Gastrocnemius medialis (tissue), 4 donors: ENCODE measurements around the gene ENDOV. TPM values are rescaled to one million over a fixed set of nuclear protein-coding genes. Genes with fewer than 3 reads are reported as not detected.

ENCODE experiments used
- ATAC-seq, 2 donors: fragments of 150-250 bp; one replicate each; pipeline ENCODE4 v1.9.1; 2016
- DNase-seq, 2 donors: peaks; one replicate each; pipeline ENCODE4 v3.0.0-alpha.2; 2019
- H3K27ac ChIP-seq, 4 donors: fragments of 200-600 bp; sonication (generic); 1 replicate in 1 of 4; 2 replicates in 3 of 4; pipeline ENCODE4 v1.5.1; 2016 to 2018; ENCODE audit warnings: mild to moderate bottlenecking in 2 of 4, moderate library complexity in 1 of 4
- H3K27me3 ChIP-seq, 3 donors: fragments of 200-600 bp; sonication (generic) in 2 of 3; 1 replicate in 1 of 3; 2 replicates in 2 of 3; pipeline versions ENCODE4 v1.5.1 to v1.6.0; 2016 to 2019; ENCODE audit warnings: mild to moderate bottlenecking in 1 of 3, moderate library complexity in 1 of 3
- H3K36me3 ChIP-seq, 2 donors: fragments of 200-600 bp; sonication (generic) in 1 of 2; one replicate each; pipeline ENCODE4 v1.5.1; 2017 to 2018
- H3K4me1 ChIP-seq, 2 donors: fragments of 200-600 bp; sonication (generic) in 1 of 2; one replicate each; pipeline ENCODE4 v1.5.1; 2016 to 2017; ENCODE audit warnings: mild to moderate bottlenecking in 2 of 2
- H3K4me3 ChIP-seq, 4 donors: fragments of 200-600 bp; sonication (generic) in 3 of 4; 1 replicate in 1 of 4; 2 replicates in 3 of 4; pipeline ENCODE4 v1.5.1; 2016 to 2019; ENCODE audit warnings: mild to moderate bottlenecking in 2 of 4
- H3K9me3 ChIP-seq, 3 donors: fragments of 200-600 bp; sonication (generic) in 2 of 3; 1 replicate in 1 of 3; 2 replicates in 2 of 3; pipeline ENCODE4 v1.5.1; 2016 to 2019
- CTCF ChIP-seq, 5 experiments: fragments of 450-650 bp in 3 of 5; fragments of 200-600 bp in 2 of 5; sonication (generic) in 2 of 5; IDR thresholded peaks in 4 of 5; conservative IDR thresholded peaks in 1 of 5; 1 replicate in 4 of 5; 2 replicates in 1 of 5; pipeline ENCODE4 v1.5.1; 2016 to 2019; ENCODE audit warnings: antibody characterized with exemption in 5 of 5, mild to moderate bottlenecking in 3 of 5, moderate library complexity in 3 of 5
- POLR2A ChIP-seq, 2 donors: fragments of 450-650 bp; IDR thresholded peaks; one replicate each; pipeline ENCODE4 v1.6.1; 2017; ENCODE audit warnings: antibody characterized with exemption in 2 of 2, mild to moderate bottlenecking in 2 of 2, moderate library complexity in 2 of 2
- in situ Hi-C, 4 donors: fragments of 200-750 bp; cut with MboI; loops; one replicate each; pipeline versions ENCODE4 v1.15.0 to v1.8.0; 2017; ENCODE audit warnings: low sequenced_read_pairs in 4 of 4
- intact Hi-C: fragments of 100-400 bp; cut with DNase I; formaldehyde crosslinking; loops from one replicate; pipeline ENCODE4 v1.15.1; 2023; ENCODE audit warnings: low total_unique reads
- total RNA-seq, 4 donors: library from RNA; depleted of rRNA; stranded (reverse); fragments of >200 nt; gene quantifications; one replicate each; pipeline versions ENCODE4 v1.1.0 to v1.2.3, GENCODE V29; 2016

ENDOV gene
- total RNA-seq, 4 donors from 2014 or later: 9.1 to 24.1 (median 18.0) TPM

GRCh38 chr17:80482058-80482318 is 67.0 kb downstream of the ENDOV start:
- peaks cover 57 to 66% (median 57%) of the 10 kb centered on the region in 3 donors for H3K27me3 ChIP-seq

GRCh38 chr17:80482555-80483308 is 67.8 kb downstream of the ENDOV start:
- Histone ChIP-seq H3K27me3 (peaks cover 49 to 60% (median 57%) of the 10 kb centered on the region in 3 donors), H3K9me3 (no peaks in the 10 kb centered on the region), H3K4me3 (no peak overlapping the region), H3K36me3 (no peaks in the 10 kb centered on the region), H3K4me1 (peaks cover 6 to 11% of the 10 kb centered on the region in 2 donors), H3K27ac (no peak overlapping the region)
- in situ Hi-C loops (no loop called here), intact Hi-C loops (no loop called here)
- TF ChIP-seq POLR2A (IDR thresholded peaks at IDR 0.05) (no peak), CTCF (IDR thresholded peaks at IDR 0.05 in 4 of 5, conservative IDR thresholded peaks at IDR 0.05 in 1 of 5) (no peak)
- ATAC-seq (no peak), DNase-seq (no peak)

More at GRCh38 chr17:80482058-80482318, 67.0 kb downstream of the ENDOV start:
- ATAC-seq: no peak
- Histone ChIP-seq H3K4me3 (no peak overlapping the region), H3K9me3 (no peaks in the 10 kb centered on the region), H3K4me1 (peaks cover 9 to 18% of the 10 kb centered on the region in 2 donors), H3K36me3 (no peaks in the 10 kb centered on the region), H3K27ac (no peak overlapping the region)
- no peak for DNase-seq
- TF ChIP-seq CTCF (IDR thresholded peaks at IDR 0.05 in 4 of 5, conservative IDR thresholded peaks at IDR 0.05 in 1 of 5): no peak
- TF ChIP-seq POLR2A (IDR thresholded peaks at IDR 0.05): no peak
- intact Hi-C loops (no loop called here), in situ Hi-C loops (no loop called here)

GRCh38 chr17:80485846-80486245 is 70.9 kb downstream of the ENDOV start:
- in situ Hi-C loops (no loop called here), intact Hi-C loops (no loop called here)
- H3K9me3 ChIP-seq: no peaks in the 10 kb centered on the region
- ATAC-seq: no peak
- no peak overlapping the region for H3K4me3 ChIP-seq
- TF ChIP-seq POLR2A (IDR thresholded peaks at IDR 0.05) (no peak), CTCF (IDR thresholded peaks at IDR 0.05 in 4 of 5, conservative IDR thresholded peaks at IDR 0.05 in 1 of 5) (no peak)
- no peaks in the 10 kb centered on the region for H3K4me1 ChIP-seq
- DNase-seq: no peak
- H3K27ac ChIP-seq: no peak overlapping the region
- no peaks in the 10 kb centered on the region for H3K36me3 ChIP-seq
- H3K27me3 ChIP-seq: peaks cover 25 to 39% (median 32%) of the 10 kb centered on the region in 3 donors

GRCh38 chr17:80486692-80487091 is 71.7 kb downstream of the ENDOV start:
- DNase-seq (no peak), ATAC-seq (no peak)
- H3K27ac ChIP-seq: no peak overlapping the region
- H3K36me3 ChIP-seq: no peaks in the 10 kb centered on the region
- H3K4me3 ChIP-seq: no peak overlapping the region
- peaks cover 20 to 39% (median 27%) of the 10 kb centered on the region in 3 donors for H3K27me3 ChIP-seq
- TF ChIP-seq CTCF (IDR thresholded peaks at IDR 0.05 in 4 of 5, conservative IDR thresholded peaks at IDR 0.05 in 1 of 5) (no peak), POLR2A (IDR thresholded peaks at IDR 0.05) (no peak)
- no peaks in the 10 kb centered on the region for H3K4me1 ChIP-seq
- in situ Hi-C loops (no loop called here), intact Hi-C loops (no loop called here)
- no peaks in the 10 kb centered on the region for H3K9me3 ChIP-seq

GRCh38 chr17:80487511-80487910 is 72.5 kb downstream of the ENDOV start:
- intact Hi-C loops (no loop called here), in situ Hi-C loops (no loop called here)
- no peak overlapping the region for H3K4me3 ChIP-seq
- DNase-seq (no peak), ATAC-seq (no peak)
- no peaks in the 10 kb centered on the region for H3K9me3 ChIP-seq
- peaks cover 17 to 31% (median 21%) of the 10 kb centered on the region in 3 donors for H3K27me3 ChIP-seq
- no peak for TF ChIP-seq CTCF (IDR thresholded peaks at IDR 0.05 in 4 of 5, conservative IDR thresholded peaks at IDR 0.05 in 1 of 5)
- TF ChIP-seq POLR2A (IDR thresholded peaks at IDR 0.05): no peak
- H3K36me3 ChIP-seq: no peaks in the 10 kb centered on the region
- H3K4me1 ChIP-seq: no peaks in the 10 kb centered on the region
- H3K27ac ChIP-seq: no peak overlapping the region
